Mammary microvascular endothelial cell (primary cell): ENCODE measurements around the gene TMBIM1. TPM values are rescaled to one million over a fixed set of nuclear protein-coding genes. Genes with fewer than 3 reads are reported as not detected.

Source experiments
- total RNA-seq: library from RNA; depleted of rRNA; stranded (reverse); fragments of >200 nt; gene quantifications from 2 replicates; pipeline ENCODE4 v1.2.3, GENCODE V29; 2015

The TMBIM1 gene
- 128 and 133 TPM in 2 replicates for total RNA-seq

GRCh38 chr2:218292048-218293014 lies at the start of gene TMBIM1:
TSS of gene TMBIM1 (minus strand) at chr2:218292503. CDS start at chr2:218282141, 10,362 bp downstream.

GRCh38 chr2:218269900-218270720 lies 22.2 kb downstream of the TMBIM1 start, which contains the start of the genes AAMP and PNKD:
TSS of gene AAMP (minus strand) at chr2:218270137. CDS start at chr2:218270086, 51 bp downstream.
TSS of gene PNKD (plus strand) at chr2:218270519. CDS start at chr2:218270536, 17 bp downstream.

GRCh38 chr2:218260742-218261422 lies 31.4 kb downstream of the TMBIM1 start, which contains the start of gene GPBAR1:
TSS of gene GPBAR1 (plus strand) at chr2:218261015. CDS start at chr2:218262725, 1,710 bp downstream.

Other genes starting within 250 kb of the TMBIM1 start
- gene RUFY4, start 223.2 kb downstream of the TMBIM1 start, total RNA-seq = not detected in 2 replicates
- not detected in 2 replicates for gene CXCR2, start 166.5 kb downstream of the TMBIM1 start, total RNA-seq
- gene CXCR1, start 125.5 kb downstream of the TMBIM1 start, total RNA-seq = not detected in 2 replicates
- gene ARPC2, start 75.3 kb downstream of the TMBIM1 start, total RNA-seq = 599 and 620 TPM in 2 replicates
- gene GPBAR1, start 31.5 kb downstream of the TMBIM1 start, total RNA-seq = not detected in 2 replicates
- 122 and 127 TPM in 2 replicates for gene AAMP, start 22.4 kb downstream of the TMBIM1 start, total RNA-seq
- 40.0 and 53.2 TPM in 2 replicates for gene PNKD, start 22.0 kb downstream of the TMBIM1 start, total RNA-seq
- gene CATIP, start 64.4 kb upstream of the TMBIM1 start, total RNA-seq = not detected in 2 replicates
- gene SLC11A1, start 89.8 kb upstream of the TMBIM1 start, total RNA-seq = under 0.01 and 0.05 TPM in 2 replicates
- gene CTDSP1, start 107.4 kb upstream of the TMBIM1 start, total RNA-seq = 58.6 and 66.5 TPM in 2 replicates
- not detected in 2 replicates for gene VIL1, start 126.6 kb upstream of the TMBIM1 start, total RNA-seq